Activated CD4-positive, alpha-beta T cell treated with anti-CD3 and anti-CD28 coated beads, Interleukin-2, amount 50 U/mL, for 1 hour (primary cell): ENCODE measurements around the gene TELO2.

Experiments
- DNase-seq: peaks from one replicate; pipeline ENCODE4 v3.0.0-alpha.2; 2020

TELO2 gene

DNA sequence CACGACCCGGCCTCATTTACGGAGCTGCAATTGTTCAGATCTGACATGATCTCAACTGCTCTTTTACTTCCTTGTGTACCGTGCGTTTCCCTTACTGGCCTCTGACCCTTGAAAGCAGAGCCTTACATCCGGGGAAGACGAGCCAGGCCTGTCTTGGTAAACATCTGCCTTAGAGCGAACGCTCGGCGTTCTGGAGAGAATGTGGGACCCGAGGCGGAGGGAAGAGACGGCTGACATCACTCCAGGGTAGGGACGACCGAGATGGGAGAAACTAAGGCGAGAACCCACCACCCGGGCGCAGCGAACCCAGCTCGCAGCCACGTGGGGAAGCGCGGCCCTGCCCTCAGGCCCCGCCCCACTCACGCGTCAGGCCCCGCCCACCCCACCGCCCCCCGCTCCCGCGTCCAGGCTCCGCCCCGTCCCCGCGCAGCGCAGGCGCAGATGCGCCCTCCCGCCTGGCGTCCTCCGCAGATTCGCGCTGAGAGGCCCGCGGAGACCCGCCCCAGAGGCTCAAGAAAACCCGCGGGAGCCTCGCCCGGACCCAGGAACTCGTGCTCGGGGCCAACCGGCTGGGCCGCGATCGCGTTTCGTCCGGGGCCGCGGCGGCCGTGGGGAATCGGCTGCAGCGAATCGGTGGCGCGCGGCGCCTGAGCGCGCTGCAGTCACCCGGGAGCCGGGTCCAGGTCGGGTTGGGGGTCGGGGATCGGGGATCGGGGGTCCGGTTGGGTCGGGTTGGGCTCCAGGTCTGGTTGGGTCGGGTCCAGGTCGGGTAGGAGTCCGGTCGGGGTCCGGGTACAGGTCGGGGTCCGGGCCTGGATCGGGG lies at the start of gene TELO2:
Gene TELO2 (plus strand): TSS at position 438 of the 823 bp plus-strand sequence. CDS start 922 bp downstream, outside the sequence.
- peak; percentile 84 for DNase-seq

DNA sequence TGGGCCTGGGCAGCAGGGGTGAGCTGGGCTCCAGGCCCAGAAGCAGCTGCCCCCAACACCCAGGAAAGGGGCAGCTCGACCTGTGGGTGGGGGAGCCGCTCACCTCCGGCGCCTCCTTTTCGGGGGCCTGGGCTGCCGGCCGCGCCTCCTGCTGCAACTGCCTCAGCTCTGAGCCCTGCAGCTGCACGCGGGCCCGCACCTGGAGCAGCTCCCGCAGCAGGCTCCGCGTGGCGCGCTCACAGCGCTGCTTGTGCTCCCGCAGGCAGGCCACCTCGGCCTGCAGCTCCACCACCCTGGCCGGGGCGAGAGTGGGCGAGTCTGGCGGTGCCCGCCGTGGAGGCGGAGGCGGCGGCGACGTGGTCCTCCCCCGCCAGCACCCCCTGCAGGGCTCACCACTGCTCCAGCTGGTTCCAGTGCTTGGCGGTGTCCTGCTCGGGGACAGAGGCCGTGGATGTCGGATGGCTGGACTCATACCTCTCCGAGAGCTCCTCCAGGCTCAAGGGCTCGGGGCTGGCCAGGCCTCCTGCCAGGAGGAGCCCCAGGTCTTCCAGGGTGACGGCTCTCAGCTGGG lies 49.7 kb upstream of the TELO2 start:
- no peak for DNase-seq

DNA sequence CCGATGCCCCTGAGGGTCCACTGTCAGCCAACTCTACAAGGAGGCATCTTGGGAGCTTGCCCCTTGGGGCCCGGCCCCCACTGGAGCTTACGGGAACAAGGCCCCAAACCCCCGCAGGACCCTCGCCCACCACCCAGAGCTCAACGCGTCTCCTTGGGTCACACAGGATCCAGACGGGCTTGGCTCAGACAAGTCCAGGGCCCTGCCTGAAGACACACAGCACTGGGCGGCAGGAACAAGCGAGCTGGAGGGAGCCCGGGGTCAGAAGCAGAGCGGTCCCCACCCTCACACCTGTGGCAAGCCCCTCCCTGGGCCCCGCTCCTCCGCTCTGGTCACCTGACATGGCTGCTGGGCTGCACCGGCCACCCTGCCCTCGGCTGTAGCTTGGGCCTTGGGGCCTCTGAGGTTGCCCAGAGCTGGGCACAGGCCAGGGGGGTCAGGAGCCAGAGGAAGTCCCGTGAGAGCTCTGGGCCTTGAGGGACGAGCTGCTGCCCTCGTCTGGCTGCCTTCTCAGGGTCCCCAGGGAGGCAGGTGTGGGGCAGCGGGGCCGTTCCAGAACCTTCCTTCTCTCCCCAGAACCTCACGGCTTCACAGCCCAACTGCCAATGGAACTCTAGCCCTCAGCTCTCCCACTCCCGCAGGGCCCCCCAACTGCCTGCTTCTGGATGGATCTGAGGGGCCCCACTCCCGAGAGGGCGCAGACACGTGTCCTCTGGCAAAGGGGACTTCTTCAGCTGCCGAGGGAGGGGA lies 49.0 kb upstream of the TELO2 start, which contains the start of gene CCDC154:
Gene CCDC154 (minus strand): TSS at position 577 of the 750 bp plus-strand sequence. CDS start 234 bp downstream, at position 343.
- no peak for DNase-seq

DNA sequence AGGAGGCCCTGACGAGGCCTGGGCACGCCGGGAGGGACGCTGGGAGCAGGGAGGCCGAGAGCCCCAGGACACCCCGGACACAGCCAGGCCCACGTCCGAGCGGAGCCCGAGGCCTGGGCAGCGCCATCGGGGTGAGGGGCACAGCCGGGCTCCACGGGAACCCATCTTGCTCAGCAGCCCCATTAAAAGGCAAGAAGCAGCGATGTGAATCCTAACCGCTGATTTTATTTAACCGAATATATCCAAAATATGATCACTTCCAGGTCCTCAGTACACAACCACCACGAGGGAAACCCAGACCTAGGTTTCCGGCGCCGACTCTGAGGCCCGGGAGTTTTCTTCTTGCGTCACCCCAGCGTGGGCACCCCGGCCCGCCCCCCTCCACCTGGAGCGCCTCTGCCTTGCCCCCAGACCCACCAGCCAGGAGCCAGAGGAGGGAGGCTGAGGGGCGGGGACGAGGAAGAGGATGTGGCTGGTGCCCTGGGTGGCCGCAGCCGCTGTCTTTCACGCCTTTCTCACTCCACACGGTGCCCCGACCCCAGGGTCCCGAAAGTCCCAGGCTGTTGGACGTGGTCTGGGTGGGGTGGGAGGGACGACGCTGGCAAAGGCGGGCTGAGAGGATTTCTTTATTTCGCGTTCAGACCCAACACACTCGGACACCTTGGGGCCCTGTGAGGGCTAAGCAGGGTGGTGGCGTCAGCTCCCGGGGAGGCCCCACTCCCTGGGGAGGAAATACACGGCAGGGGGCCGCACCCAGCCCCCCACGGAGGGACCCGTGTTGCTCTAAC lies 48.2 kb upstream of the TELO2 start:
- DNase-seq, result no peak

DNA sequence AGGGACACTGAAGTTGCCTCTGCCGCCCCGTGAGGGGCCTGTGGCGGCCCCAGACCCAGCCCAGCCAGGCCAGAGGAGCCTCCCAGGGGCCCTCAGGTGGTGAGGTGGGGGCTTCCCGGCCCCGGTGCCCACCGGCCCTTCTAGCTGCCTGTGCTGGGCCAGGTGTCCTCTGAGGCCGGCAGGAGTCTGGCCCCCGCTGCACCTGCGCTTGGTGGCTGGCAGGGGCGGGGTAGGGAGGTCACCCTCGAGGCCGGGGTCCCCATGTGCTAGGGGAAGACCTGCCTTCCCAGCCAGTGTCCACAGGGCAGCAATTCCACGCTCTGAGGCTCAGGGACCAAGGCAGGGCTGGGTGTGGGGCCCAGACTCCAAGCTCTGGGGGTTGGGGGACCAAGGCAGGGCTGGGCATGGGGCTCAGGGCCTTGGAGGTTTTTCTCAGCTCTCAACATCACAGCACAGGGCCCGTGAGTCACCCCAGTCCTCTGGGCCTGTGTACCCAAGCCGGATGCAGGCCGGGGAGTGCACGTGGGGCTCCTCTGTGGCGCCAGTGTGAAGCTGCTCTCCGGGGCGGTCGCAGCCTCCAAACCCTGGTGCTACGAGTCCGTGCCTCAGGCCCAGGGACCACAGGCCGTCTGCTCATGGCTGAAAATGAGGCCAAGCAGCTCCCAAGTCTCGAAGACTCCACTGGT lies 47.5 kb upstream of the TELO2 start:
- no peak for DNase-seq

DNA sequence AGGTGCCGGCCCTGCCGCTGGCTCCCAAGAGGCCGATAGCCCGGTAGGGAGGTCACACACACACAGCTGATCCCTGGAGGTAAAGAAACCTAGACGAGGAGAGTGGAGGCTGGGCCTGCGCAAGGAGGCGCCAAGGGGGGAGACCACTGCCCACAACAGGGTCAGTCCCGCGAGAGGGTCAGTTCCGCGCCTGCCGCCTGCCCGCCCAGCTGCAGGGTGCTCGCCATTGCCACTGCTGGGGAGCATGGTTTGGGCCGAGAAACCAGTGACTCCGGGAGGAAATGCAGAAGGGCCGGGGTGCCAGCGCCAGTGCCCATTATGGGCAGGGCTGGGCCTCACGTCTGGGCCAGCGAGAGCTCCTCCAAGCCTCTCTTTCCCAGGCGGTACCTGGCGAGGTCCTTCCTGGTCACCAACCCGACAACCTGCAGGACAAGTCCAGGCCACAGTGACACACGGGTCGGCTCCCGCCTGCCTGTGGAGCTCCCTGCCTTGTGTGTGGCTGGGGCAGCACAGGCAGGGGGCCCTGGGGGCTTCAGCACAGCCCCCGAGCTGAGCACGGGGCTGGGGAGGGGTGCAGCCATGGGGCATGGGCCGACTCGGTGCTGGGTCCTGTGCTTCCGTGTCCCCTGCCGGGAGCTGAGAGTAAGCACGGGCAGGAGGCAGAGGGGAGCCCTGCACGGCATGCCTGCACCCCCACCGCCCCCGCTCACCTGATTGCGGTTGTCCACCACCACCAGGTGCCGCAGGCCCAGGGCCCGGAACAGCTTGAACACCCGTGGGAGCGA lies 46.7 kb upstream of the TELO2 start:
- DNase-seq, result no peak

DNA sequence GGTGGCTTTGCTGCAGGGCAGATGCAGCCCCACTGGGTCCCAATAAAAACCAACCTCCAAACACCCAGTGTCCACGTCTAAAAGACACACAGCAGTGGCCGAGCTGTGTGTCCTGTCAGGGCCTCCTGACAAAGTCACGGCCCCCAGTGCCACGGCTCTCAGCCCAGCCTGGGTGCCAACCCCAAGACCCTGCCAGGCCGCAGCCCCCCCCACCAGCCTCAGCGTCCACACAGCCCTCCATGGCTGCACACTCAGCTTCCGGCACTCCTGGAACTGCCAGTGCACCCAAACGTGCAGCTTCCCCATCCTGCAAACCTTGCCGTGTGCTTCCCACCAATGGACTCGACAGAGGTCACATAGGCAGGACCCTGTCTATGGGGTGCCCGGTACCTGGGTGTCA lies 45.2 kb upstream of the TELO2 start:
- DNase-seq, result no peak

DNA sequence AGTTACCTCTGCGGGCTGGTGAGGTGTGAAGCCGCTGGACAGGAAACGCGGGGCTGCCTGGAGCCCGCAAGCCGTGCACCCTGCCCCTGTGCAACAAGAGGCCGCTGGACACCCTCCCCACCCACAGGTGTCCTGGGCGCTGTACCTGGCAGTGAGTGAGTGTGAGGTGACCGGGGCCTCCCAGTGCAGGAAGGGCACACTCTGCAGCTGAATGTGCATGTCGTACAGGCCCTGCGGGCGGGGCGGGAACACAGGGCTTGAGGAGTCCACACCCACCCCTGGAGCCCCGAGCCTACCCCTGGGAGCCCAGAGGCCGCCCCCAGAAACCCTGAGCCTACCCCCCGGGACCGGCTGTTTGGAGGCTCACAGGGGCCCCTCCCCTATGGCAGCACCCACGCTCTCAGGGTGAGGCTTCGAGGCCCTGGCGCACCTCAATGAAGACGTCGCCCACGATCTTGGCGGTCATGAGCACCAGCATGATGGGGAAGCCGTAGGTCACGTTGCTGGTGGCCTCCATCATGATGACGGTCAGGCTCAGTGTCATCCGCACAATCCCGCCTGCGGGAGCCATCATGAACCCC lies 44.5 kb upstream of the TELO2 start:
- DNase-seq, result no peak

DNA sequence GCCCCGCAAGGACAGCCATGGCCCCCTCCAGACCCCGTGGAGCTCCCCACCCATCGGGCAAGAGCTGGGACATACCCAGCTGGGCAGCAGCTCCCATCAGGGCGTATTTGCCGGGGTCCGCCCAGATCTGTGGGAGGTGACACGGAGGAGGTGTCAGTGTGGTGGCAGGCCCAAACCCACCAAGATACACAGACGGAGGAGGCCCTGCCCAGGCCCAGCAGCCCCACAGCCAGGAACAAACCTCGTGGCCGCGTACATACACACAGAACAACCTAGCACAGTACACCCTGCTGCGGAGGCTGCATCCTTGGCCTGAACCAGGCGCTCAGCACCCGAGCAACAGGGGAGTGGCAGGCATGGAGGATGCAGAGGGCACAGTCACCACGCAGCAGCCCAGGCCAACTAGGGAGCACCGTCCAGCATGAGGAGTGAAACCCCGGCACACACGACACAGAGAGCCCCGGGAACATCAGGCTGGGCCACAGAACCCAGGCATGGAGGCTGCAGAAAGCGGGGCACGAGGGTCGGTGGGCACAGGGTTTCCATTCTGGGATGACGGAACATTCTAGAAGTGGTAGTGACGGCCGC lies 43.9 kb upstream of the TELO2 start:
- DNase-seq, result no peak

DNA sequence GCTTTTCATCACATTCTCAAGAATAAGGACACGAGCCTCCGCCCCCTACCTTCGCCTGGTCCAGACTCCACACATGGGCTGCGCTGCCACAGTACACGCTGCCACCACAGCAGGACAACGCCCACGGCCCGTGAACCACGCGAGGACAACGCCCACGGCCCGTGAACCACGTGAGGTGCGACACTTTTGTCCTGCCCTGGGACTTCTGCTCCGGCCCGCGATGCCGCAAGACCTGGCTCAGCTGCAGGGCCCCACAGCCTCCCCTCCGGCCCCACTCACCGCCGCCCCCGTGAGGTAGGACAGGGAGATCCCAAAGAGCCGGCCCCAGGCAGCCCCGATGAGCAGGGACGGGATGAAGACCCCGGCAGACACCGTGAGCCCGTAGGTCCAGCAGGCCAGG lies 42.9 kb upstream of the TELO2 start:
- no peak for DNase-seq

DNA sequence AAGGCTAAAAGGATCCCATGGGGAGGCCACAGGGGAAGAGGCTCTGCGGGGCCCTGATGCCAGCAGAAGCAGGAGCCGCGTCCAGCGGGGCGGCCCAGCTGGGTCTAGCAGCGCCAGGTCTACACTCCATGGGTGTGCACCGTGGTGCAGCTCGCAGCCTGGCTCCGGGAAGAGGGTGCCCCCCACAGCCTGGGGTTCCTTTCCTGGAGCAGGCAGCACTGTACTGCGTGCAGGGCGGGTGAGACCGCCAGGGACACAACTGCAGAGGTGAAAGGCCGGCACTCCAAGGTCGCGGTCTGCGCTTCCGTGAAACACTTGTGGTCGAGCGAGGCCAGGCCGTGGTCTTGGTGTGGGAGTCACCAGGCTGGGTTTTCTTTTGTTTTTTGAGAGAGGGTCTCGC lies 42.3 kb upstream of the TELO2 start:
- no peak for DNase-seq

DNA sequence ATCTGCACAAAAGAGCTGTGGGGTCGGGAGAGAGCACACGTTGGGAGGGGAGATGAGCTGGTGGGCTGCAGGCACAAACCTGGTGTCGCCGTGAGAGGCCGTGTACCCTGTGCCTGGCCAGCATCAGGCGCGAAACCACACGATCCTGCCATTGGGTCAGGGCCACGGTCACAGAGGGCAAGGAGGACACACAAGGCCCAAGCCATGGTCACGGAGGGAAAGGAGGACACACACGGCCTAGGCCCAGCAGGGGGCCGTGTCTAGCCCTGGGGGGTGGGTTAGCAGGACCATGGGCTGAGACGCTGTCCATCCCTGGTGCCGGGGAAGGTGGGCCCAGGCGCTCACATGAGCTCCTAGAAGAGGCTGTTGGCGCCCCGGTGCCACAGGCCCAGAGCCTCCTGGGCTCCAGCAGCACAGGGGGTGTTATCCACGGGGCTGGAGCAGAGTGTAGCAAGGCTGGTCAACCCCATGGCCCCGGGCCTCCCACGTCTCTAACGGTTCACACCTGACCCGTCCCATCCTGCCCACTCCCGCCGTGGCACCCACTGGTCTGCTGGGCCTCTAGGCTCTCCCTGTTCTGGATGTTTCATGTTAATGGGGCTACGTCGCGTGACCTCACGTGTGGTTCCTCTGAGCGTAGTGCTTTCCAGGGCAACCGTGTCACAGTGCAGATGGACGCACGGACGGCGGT lies 41.3 kb upstream of the TELO2 start:
- DNase-seq, result no peak

DNA sequence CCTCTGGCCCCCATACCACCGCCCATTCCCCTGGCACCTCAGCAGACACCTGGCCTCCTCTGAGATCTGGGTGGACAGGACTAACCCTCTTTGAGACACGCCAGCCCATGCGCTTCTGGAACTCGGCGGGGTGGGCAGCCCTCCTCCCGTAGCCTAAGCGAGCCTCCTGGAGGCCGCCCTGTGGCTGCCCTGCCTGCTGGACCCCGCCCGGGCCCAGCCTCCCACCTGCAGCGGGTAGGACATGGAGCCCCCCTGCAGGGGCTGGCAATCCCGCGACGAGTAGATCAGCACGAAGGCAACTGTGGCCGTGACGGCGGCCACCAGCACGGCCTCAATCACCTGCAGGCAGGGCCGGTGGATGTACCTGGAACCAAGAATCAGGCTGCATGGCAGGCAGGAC lies 40.6 kb upstream of the TELO2 start:
- no peak for DNase-seq

DNA sequence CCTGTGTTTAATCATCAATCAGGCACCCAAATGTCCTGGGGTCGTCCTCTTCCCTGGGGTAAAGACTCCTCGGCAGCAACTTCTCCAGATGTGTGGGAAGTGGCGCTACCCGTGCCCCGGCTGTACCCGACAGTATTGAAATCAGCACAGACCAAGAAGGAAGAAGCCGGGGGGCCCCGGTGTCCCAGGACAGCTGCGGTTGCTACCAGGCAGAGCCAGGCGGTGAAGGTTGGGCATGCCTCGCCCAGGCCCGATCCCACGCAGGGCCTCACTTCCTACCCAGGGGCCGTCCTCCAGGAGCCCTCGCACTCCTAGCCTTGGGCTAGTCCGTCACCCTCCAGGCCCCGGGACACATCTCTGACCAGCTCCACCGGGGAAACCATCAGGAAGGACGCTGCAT lies 39.8 kb upstream of the TELO2 start:
- no peak for DNase-seq

DNA sequence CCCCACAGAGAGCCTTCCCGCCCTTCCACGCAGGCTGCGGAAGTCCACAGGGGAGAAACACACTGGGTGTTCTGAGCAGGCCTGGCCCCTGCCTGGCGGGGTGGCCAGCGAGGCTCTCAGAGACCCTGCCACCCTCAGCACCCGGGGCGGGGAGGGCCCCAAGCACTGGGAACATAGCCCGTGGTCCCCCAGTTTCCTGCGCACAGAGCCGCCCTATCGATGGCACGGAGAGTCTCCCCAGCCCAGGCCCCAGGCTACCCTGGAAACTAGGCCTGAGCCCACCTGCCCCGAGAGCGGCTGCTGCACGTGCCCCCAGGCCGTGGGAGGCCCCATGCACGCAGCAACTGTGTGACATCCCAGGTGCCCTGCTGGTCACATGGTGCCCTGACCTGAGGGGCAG lies 38.6 kb upstream of the TELO2 start:
- no peak for DNase-seq

DNA sequence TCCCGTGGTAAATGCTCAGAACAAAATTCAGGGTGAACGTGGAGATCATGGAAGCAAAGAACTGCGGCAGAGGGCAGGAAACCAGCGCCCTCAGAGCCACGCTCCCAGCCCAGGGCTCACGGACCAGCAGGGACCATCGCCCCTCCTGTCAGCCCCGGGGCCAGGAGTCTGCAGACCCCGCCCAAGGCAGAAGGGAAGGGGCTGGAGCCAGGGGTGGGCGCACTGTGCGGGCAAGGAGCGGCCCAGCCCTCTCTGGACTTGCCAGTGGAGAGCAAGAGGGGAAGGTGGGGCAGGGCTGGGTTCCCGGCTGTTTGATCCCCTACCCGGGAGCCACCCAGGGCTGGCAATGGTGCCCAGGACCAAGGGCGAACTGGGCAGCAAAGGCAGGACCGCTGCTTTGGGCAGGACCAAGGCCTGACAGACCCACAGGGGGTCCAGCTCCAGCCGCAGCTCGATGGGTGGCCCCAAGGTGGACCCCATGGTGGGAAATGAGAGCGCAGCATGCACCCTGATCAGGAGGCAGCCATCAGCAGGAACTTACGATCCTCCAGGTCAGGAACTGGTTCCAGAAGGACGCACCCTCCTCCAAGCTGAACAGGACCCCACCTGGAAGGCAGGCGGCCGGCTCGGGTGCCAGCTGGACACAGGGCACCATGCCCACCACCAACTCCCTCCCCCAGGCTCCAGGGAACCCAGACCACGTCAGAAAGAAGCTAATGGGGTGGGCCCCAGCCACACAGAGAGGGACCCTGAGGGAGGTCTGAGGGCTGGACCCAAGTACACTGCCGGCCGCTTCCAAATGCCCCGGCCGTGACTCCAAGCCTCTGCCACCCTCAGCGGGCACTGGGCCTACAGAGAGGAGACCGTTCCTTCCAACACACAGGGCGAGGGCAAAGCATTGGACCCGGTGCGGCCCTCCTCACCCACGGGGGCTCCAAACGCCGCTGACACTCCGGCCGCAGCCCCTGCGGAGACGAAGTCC lies 37.7 kb upstream of the TELO2 start:
- DNase-seq, result no peak

DNA sequence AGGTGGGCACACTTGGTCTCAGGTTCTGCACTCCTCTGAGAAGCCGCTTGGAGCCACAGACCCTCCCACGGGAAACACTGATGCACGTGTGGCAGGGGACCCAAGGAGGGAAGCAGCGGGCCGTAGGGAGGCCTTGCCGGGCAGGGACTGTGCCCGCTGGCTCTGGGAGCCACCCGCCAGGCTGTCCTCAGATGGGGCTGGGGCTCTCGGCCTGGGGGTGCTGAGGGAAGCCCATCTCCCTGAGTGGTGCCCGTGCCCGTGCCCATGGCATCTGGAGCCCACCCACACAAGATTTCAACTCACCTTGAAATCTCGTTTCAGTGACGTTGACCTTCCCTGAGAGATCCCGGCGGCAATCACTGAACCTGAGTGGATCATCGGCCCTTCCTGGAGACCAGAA lies 36.2 kb upstream of the TELO2 start:
- DNase-seq, result no peak

DNA sequence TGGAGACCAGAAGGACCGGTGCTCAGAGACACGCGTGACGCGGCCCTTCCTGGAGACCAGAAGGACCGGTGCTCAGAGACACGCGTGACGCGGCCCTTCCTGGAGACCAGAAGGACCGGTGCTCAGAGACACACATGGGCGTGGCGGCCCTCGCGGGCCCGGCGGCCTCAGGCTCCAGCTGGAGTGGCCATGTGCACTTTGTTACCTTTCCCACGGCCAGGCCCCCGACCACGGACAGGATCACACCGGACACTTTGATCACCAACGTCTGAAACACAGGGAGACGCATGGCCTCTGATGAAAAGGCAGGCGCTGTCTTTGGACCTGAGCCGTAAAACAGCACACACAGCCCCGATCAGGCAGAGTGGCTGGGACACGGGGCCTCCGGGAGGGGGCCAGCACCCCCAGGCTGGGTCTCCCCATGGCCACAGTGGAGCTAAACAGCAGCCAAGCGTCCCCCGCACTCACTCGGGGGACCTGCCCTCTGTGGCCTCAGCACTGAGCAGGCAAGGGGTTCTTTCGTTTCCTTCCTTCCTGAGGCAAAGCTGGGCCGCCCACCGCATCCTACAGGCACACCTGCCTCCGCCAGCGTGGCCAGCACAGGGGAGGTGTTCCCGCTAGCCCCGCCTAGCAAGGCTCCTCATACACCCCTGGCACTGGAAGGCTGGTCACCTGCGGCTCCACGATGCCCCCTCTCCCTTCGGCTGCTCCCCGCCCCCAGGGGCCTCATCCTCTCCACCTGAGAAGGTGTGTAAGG lies 35.5 kb upstream of the TELO2 start:
- DNase-seq, result no peak
